ENCODE data around the gene MEI4. TPM values are rescaled to one million over a fixed set of nuclear protein-coding genes. Genes with fewer than 3 reads are reported as not detected.

The MEI4 gene
- total RNA-seq, 6 donors from 2014 or later = not detected

DNA sequence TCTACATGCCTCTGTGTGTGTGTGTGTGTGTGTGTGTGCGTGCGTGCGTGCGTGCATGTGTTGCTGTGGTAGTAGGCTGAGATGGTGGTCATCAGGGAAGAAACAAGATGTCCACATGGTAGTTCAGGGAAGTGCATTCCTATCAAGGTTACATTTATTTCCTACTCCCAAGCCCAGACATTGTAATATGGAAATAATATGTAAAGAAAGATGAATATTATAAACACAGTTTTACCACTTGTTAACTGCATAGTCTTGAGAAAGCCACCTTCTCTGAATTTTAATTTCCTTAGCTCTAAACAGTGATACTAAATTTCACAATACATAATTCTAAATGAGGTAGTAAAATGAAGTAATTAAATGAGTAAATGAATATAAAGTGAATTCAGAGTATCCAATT lies 14.0 kb downstream of the MEI4 start:
- 63 to 74% methylated on average over 4 of the region's 4 CpGs for WGBS, 2 donors
- H3K4me1 ChIP-seq = no peaks in the 10 kb centered on the region
- no peaks in the 10 kb centered on the region for H3K36me3 ChIP-seq
- H3K9me3 ChIP-seq = no peaks in the 10 kb centered on the region
- DNase-seq (peak in 1 of 2 donors; percentile 10), ATAC-seq (ENCODE audit: low FRiP score in 2 of 2) (no peak)
- H3K27ac ChIP-seq = no peak overlapping the region
- TF ChIP-seq EP300 (IDR thresholded peaks at IDR 0.05) (no peak), POLR2A (IDR thresholded peaks at IDR 0.05) (no peak), CTCF (IDR thresholded peaks at IDR 0.05) (no peak), POLR2AphosphoS5 (IDR thresholded peaks at IDR 0.05) (no peak)
- no peak overlapping the region for H3K4me3 ChIP-seq
- H3K27me3 ChIP-seq = no peaks in the 10 kb centered on the region

- Histone ChIP-seq H3K4me3 (no peak overlapping the region), H3K27ac (no peak overlapping the region), H3K27me3 (no peaks in the 10 kb centered on the region), H3K36me3 (no peaks in the 10 kb centered on the region), H3K9me3 (no peaks in the 10 kb centered on the region), H3K4me1 (no peaks in the 10 kb centered on the region)
- WGBS, 2 donors = 85 to 93% methylated on average over 2 of the region's 2 CpGs
- no peak for DNase-seq
- ATAC-seq (ENCODE audit: low FRiP score in 2 of 2) = no peak
- TF ChIP-seq POLR2A (IDR thresholded peaks at IDR 0.05) (no peak), POLR2AphosphoS5 (IDR thresholded peaks at IDR 0.05) (no peak), CTCF (IDR thresholded peaks at IDR 0.05) (no peak), EP300 (IDR thresholded peaks at IDR 0.05) (no peak)
Measured at GRCh38 chr6:77669913-77670312, 17.1 kb downstream of the MEI4 start.

GRCh38 chr6:77674211-77674610 lies 21.4 kb downstream of the MEI4 start:
- 85 to 88% methylated on average over 2 of the region's 2 CpGs for WGBS, 2 donors
- Histone ChIP-seq H3K36me3 (no peaks in the 10 kb centered on the region), H3K9me3 (no peaks in the 10 kb centered on the region), H3K4me3 (no peak overlapping the region), H3K27me3 (no peaks in the 10 kb centered on the region), H3K4me1 (no peaks in the 10 kb centered on the region), H3K27ac (no peak overlapping the region)
- ATAC-seq (ENCODE audit: low FRiP score in 2 of 2) (no peak), DNase-seq (no peak)
- TF ChIP-seq POLR2AphosphoS5 (IDR thresholded peaks at IDR 0.05) = no peak

GRCh38 chr6:77678048-77678447 lies 25.2 kb downstream of the MEI4 start:
- TF ChIP-seq POLR2A (IDR thresholded peaks at IDR 0.05) = no peak
- no peak for TF ChIP-seq CTCF (IDR thresholded peaks at IDR 0.05)
- TF ChIP-seq EP300 (IDR thresholded peaks at IDR 0.05) = no peak
- no peak for TF ChIP-seq POLR2AphosphoS5 (IDR thresholded peaks at IDR 0.05)
- H3K9me3 ChIP-seq = no peaks in the 10 kb centered on the region
- no peak overlapping the region for H3K27ac ChIP-seq
- H3K4me1 ChIP-seq = no peaks in the 10 kb centered on the region
- no peak for ATAC-seq (ENCODE audit: low FRiP score in 2 of 2)
- H3K36me3 ChIP-seq = no peaks in the 10 kb centered on the region
- H3K4me3 ChIP-seq = no peak overlapping the region
- WGBS, 2 donors = 76 to 84% methylated on average over 4 of the region's 4 CpGs
- H3K27me3 ChIP-seq = no peaks in the 10 kb centered on the region
- no peak for DNase-seq

- Histone ChIP-seq H3K4me3 (no peak overlapping the region), H3K4me1 (no peaks in the 10 kb centered on the region), H3K9me3 (no peaks in the 10 kb centered on the region), H3K27me3 (no peaks in the 10 kb centered on the region), H3K27ac (no peak overlapping the region), H3K36me3 (no peaks in the 10 kb centered on the region)
- TF ChIP-seq EP300 (IDR thresholded peaks at IDR 0.05) (no peak), POLR2A (IDR thresholded peaks at IDR 0.05) (no peak), POLR2AphosphoS5 (IDR thresholded peaks at IDR 0.05) (no peak), CTCF (IDR thresholded peaks at IDR 0.05) (no peak)
- DNase-seq = no peak
- no peak for ATAC-seq (ENCODE audit: low FRiP score in 2 of 2)
- WGBS, 2 donors = 89 to 100% methylated on average over 1 of the region's 1 CpG
Measured at GRCh38 chr6:77683515-77683914, 30.7 kb downstream of the MEI4 start.

Measured in upper lobe of left lung (tissue), 6 donors.